ENCODE measurements around the gene PLA2G2C.

DNA sequence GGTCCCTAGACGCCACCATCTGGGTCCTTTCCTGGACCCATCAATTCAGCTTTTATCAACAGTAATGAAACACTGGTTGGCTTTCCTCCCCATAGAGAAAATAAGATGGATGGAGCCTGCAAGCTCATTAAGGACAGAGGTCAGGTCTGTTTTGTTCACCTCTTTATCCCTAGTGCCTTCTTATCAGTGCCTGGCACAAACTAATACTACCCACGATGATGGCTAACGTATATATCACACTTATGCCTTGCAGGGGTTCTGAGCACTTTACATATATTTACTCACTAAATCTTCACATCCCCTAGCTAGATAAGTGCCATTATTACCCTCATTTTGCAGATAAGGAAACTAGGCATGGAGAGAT, 5.5 kb downstream of the PLA2G2C start:
- TF ChIP-seq, protein P1, sequence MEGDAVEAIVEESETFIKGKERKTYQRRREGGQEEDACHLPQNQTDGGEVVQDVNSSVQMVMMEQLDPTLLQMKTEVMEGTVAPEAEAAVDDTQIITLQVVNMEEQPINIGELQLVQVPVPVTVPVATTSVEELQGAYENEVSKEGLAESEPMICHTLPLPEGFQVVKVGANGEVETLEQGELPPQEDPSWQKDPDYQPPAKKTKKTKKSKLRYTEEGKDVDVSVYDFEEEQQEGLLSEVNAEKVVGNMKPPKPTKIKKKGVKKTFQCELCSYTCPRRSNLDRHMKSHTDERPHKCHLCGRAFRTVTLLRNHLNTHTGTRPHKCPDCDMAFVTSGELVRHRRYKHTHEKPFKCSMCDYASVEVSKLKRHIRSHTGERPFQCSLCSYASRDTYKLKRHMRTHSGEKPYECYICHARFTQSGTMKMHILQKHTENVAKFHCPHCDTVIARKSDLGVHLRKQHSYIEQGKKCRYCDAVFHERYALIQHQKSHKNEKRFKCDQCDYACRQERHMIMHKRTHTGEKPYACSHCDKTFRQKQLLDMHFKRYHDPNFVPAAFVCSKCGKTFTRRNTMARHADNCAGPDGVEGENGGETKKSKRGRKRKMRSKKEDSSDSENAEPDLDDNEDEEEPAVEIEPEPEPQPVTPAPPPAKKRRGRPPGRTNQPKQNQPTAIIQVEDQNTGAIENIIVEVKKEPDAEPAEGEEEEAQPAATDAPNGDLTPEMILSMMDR (conservative IDR thresholded peaks at IDR 0.05) = no peak
- no peak for TF ChIP-seq ZFX (IDR thresholded peaks at IDR 0.05)
